Ovary (tissue), 3 donors: Measurements from ENCODE around the gene STK33.

Experiments used
- EP300 ChIP-seq: sonication (generic); formaldehyde crosslinking; IDR thresholded peaks from one replicate; pipeline ENCODE4 v1.6.1; 2017; ENCODE audit warnings: antibody characterized with exemption
- POLR2A ChIP-seq: fragments of 450-650 bp; IDR thresholded peaks from one replicate; pipeline ENCODE4 v1.6.1; 2017; ENCODE audit warnings: antibody characterized with exemption, mild to moderate bottlenecking, moderate library complexity
- TF ChIP-seq, protein P1 (sequence below), 3 donors: fragments of 450-650 bp in 2 of 3; fragments of 200-600 bp in 1 of 3; IDR thresholded peaks; one replicate each; pipeline versions ENCODE4 v1.5.1 to v1.8.0; 2016 to 2022; ENCODE audit warnings: antibody characterized with exemption in 3 of 3, mild to moderate bottlenecking in 1 of 3
- donor health status: DM: no; HTN: no; CAD: no.

GRCh38 chr11:8369592-8370205 is 224.3 kb downstream of the STK33 start:
- TF ChIP-seq, protein P1, sequence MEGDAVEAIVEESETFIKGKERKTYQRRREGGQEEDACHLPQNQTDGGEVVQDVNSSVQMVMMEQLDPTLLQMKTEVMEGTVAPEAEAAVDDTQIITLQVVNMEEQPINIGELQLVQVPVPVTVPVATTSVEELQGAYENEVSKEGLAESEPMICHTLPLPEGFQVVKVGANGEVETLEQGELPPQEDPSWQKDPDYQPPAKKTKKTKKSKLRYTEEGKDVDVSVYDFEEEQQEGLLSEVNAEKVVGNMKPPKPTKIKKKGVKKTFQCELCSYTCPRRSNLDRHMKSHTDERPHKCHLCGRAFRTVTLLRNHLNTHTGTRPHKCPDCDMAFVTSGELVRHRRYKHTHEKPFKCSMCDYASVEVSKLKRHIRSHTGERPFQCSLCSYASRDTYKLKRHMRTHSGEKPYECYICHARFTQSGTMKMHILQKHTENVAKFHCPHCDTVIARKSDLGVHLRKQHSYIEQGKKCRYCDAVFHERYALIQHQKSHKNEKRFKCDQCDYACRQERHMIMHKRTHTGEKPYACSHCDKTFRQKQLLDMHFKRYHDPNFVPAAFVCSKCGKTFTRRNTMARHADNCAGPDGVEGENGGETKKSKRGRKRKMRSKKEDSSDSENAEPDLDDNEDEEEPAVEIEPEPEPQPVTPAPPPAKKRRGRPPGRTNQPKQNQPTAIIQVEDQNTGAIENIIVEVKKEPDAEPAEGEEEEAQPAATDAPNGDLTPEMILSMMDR (IDR thresholded peaks at IDR 0.05), result no peak
- TF ChIP-seq POLR2A (no peak), EP300 (no peak)
